Right cardiac atrium (tissue), 5 donors: Measurements from ENCODE around the gene DCLK1. TPM values are rescaled to one million over a fixed set of nuclear protein-coding genes. Genes with fewer than 3 reads are reported as not detected.

Source experiments
- ATAC-seq, 2 donors: fragments of 200-7000 bp; cut with Tn5 transposase; one replicate each; pipeline versions ENCODE4 v1.8.0 to v1.9.1; 2020; ENCODE audit warnings: moderate library complexity in 2 of 2, mild to moderate bottlenecking in 1 of 2
- DNase-seq, 3 donors: peaks; one replicate each; pipeline ENCODE4 v3.0.0-alpha.2; 2020
- H3K27ac ChIP-seq: one replicate; pipeline ENCODE4 v1.5.1; 2013; ENCODE audit warnings: mild to moderate bottlenecking, low read length, control low read depth, moderate library complexity
- H3K27me3 ChIP-seq: one replicate; pipeline ENCODE4 v1.6.1; 2013; ENCODE audit not compliant: control insufficient read depth, insufficient read depth
- H3K4me1 ChIP-seq: one replicate; pipeline ENCODE4 v1.6.1; 2013; ENCODE audit warnings: low read length; ENCODE audit not compliant: control insufficient read depth, insufficient read depth
- H3K4me3 ChIP-seq: one replicate; pipeline ENCODE4 v1.5.1; 2013; ENCODE audit warnings: low read length, control low read depth
- H3K9me3 ChIP-seq: one replicate; pipeline ENCODE4 v1.6.1; 2013; ENCODE audit warnings: low read length; ENCODE audit not compliant: control insufficient read depth
- WGBS: extraction: QIAGEN DNeasy Blood & Tissue Kit; methylation state at CpG from one replicate; pipeline ENCODE4 v1.1.7; 2013; 5-methylcytosine and 5-hydroxymethylcytosine counted together
- intact Hi-C, 4 donors: fragments of 100-400 bp; cut with DNase I; formaldehyde crosslinking; loops; one replicate each; pipeline versions ENCODE4 v1.11.0 to v1.14.0; 2022 to 2023
- polyA plus RNA-seq: library from polyadenylated mRNA; stranded (reverse); fragments of 200-250 nt; gene quantifications from one replicate; pipeline ENCODE4 v1.2.3, GENCODE V29; 2013
- total RNA-seq, 4 donors: library from RNA; stranded (reverse); fragmentation: NEBNext Ultra II Directional; extraction: Animal tissue kit (Norgen Biotek cat#: 25700); gene quantifications; one replicate each; pipeline ENCODE4 v1.2.1, GENCODE V29; 2021
- donor health status: healthy with polysubstance abuse.
- donor health status: DM: no; HTN: yes; CAD: no.
- donor health status: DM: no; HTN: no; CAD: no.
- donor health status: DM: no; HTN: yes; CAD: no; lungs with severe emphysema.
- donor health status: DM: yes; HTN: yes; CAD: no.

The DCLK1 gene
- total and polyA plus RNA-seq, 5 donors: 5.1 to 19.8 (median 16.1) TPM

GRCh38 chr13:35744144-35744543 is 387.0 kb downstream of the DCLK1 start:
- Histone ChIP-seq H3K4me1 (peaks cover 3% of the 10 kb centered on the region), H3K27me3 (no peaks in the 10 kb centered on the region), H3K27ac (no peak overlapping the region), H3K9me3 (no peaks in the 10 kb centered on the region), H3K4me3 (no peak overlapping the region)
- 69% methylated on average over 2 of the region's 2 CpGs for WGBS
- DNase-seq (no peak), ATAC-seq (no peak)
- intact Hi-C loops: no loop called here

- Histone ChIP-seq H3K9me3 (no peaks in the 10 kb centered on the region), H3K4me1 (peaks cover 3% of the 10 kb centered on the region), H3K27me3 (no peaks in the 10 kb centered on the region), H3K27ac (no peak overlapping the region), H3K4me3 (no peak overlapping the region)
- WGBS: 65% methylated on average over 3 of the region's 3 CpGs
- DNase-seq (no peak), ATAC-seq (no peak)
- intact Hi-C loops: no loop called here
These were observed 388.0 kb downstream of the DCLK1 start for GRCh38 chr13:35743165-35743564.

GRCh38 chr13:35741657-35742056 is 389.5 kb downstream of the DCLK1 start:
- 84% methylated on average over 5 of the region's 5 CpGs for WGBS
- Histone ChIP-seq H3K4me3 (no peak overlapping the region), H3K27me3 (no peaks in the 10 kb centered on the region), H3K4me1 (peaks cover 3% of the 10 kb centered on the region), H3K9me3 (no peaks in the 10 kb centered on the region), H3K27ac (no peak overlapping the region)
- DNase-seq (no peak), ATAC-seq (no peak)
- intact Hi-C loops: no loop called here

- H3K9me3 ChIP-seq: no peaks in the 10 kb centered on the region
- intact Hi-C loops: no loop called here
- WGBS: 42% methylated on average over 2 of the region's 2 CpGs
- H3K4me3 ChIP-seq: no peak overlapping the region
- DNase-seq (no peak), ATAC-seq (no peak)
- peaks cover 2% of the 10 kb centered on the region for H3K4me1 ChIP-seq
- no peaks in the 10 kb centered on the region for H3K27me3 ChIP-seq
- H3K27ac ChIP-seq: no peak overlapping the region
These were observed 394.3 kb downstream of the DCLK1 start for GRCh38 chr13:35736876-35737275.

GRCh38 chr13:35733827-35734226 is 397.4 kb downstream of the DCLK1 start:
- no peak overlapping the region for H3K4me3 ChIP-seq
- ATAC-seq: peak; percentile 86
- 43% methylated on average over 4 of the region's 4 CpGs for WGBS
- H3K4me1 ChIP-seq: peaks cover 5% of the 10 kb centered on the region
- H3K27ac ChIP-seq: peak overlapping the region; percentile 14
- intact Hi-C loops: no loop called here
- no peaks in the 10 kb centered on the region for H3K9me3 ChIP-seq
- no peak for DNase-seq
- H3K27me3 ChIP-seq: no peaks in the 10 kb centered on the region

- Histone ChIP-seq H3K4me3 (no peak overlapping the region), H3K27ac (no peak overlapping the region), H3K9me3 (no peaks in the 10 kb centered on the region), H3K27me3 (no peaks in the 10 kb centered on the region), H3K4me1 (peaks cover 5% of the 10 kb centered on the region)
- peak in 1 of 3 donors; percentile 58 for DNase-seq
- peak in 1 of 2 donors; percentile 34 for ATAC-seq
- intact Hi-C loops: no loop called here
- WGBS: 68% methylated on average over 4 of the region's 4 CpGs
These were observed 398.6 kb downstream of the DCLK1 start for GRCh38 chr13:35732565-35732964.

GRCh38 chr13:35731471-35731870 is 399.7 kb downstream of the DCLK1 start:
- H3K27me3 ChIP-seq: no peaks in the 10 kb centered on the region
- no peak overlapping the region for H3K4me3 ChIP-seq
- H3K27ac ChIP-seq: no peak overlapping the region
- no peak for ATAC-seq
- 97% methylated on average over 4 of the region's 4 CpGs for WGBS
- no peaks in the 10 kb centered on the region for H3K9me3 ChIP-seq
- intact Hi-C loops: no loop called here
- H3K4me1 ChIP-seq: peaks cover 5% of the 10 kb centered on the region
- no peak for DNase-seq

GRCh38 chr13:35729926-35730627 is 401.1 kb downstream of the DCLK1 start:
- intact Hi-C loops: loop anchor here in 1 of 4 donors (10.0 kb wide), 1 partner anchor 225 kb away; no protein-coding TSS in a partner anchor
- peaks cover 5% of the 10 kb centered on the region for H3K4me1 ChIP-seq

GRCh38 chr13:35727881-35728280 is 403.3 kb downstream of the DCLK1 start:
- no peak for ATAC-seq
- H3K27ac ChIP-seq: no peak overlapping the region

More at GRCh38 chr13:35729926-35730627, 401.1 kb downstream of the DCLK1 start:
- 41% methylated on average over 5 of the region's 5 CpGs for WGBS
- ATAC-seq (peak; percentile 91 to 92), DNase-seq (peak; percentile 88 to 94 (median 89))
- no peak overlapping the region for H3K4me3 ChIP-seq
- H3K9me3 ChIP-seq: no peaks in the 10 kb centered on the region
- peak overlapping the region; percentile 30 for H3K27ac ChIP-seq
- H3K27me3 ChIP-seq: no peaks in the 10 kb centered on the region

GRCh38 chr13:35724446-35724845 is 406.7 kb downstream of the DCLK1 start:
- intact Hi-C loops: loop anchor here in 1 of 4 donors (10.0 kb wide), 1 partner anchor 230 kb away; no protein-coding TSS in a partner anchor
- H3K27me3 ChIP-seq: no peaks in the 10 kb centered on the region
- peak in 1 of 3 donors; percentile 45 for DNase-seq
- WGBS: 51% methylated on average over 6 of the region's 6 CpGs
- H3K4me3 ChIP-seq: no peak overlapping the region
- H3K27ac ChIP-seq: no peak overlapping the region
- no peaks in the 10 kb centered on the region for H3K9me3 ChIP-seq
- peaks cover 5% of the 10 kb centered on the region for H3K4me1 ChIP-seq
- ATAC-seq: peak; percentile 39 to 66

More at GRCh38 chr13:35727881-35728280, 403.3 kb downstream of the DCLK1 start:
- no peak for DNase-seq
- Histone ChIP-seq H3K9me3 (no peaks in the 10 kb centered on the region), H3K4me3 (no peak overlapping the region), H3K4me1 (peaks cover 6% of the 10 kb centered on the region), H3K27me3 (no peaks in the 10 kb centered on the region)
- WGBS: 59% methylated on average over 6 of the region's 6 CpGs
- intact Hi-C loops: loop anchor here in 1 of 4 donors (10.0 kb wide), 1 partner anchor 227 kb away; no protein-coding TSS in a partner anchor

GRCh38 chr13:35723821-35724220 is 407.4 kb downstream of the DCLK1 start:
- WGBS: 18% methylated on average over 5 of the region's 5 CpGs
- peak; percentile 51 to 72 (median 61) for DNase-seq
- Histone ChIP-seq H3K27ac (peak overlapping the region; percentile 66), H3K4me1 (peaks cover 5% of the 10 kb centered on the region), H3K4me3 (no peak overlapping the region), H3K27me3 (no peaks in the 10 kb centered on the region), H3K9me3 (no peaks in the 10 kb centered on the region)
- ATAC-seq: peak; percentile 85 to 90
- intact Hi-C loops: loop anchor here in 1 of 4 donors (10.0 kb wide), 1 partner anchor 231 kb away; no protein-coding TSS in a partner anchor
